Middle frontal gyrus (tissue), 1 donor: ENCODE results near the gene SAC3D1.
A peak's percentile ranks its signal among the peaks of the same experiment; 100 is the strongest.

Experiments used
- DNase-seq: peaks from one replicate; pipeline ENCODE4 v3.0.0-alpha.2; 2015; ENCODE audit warnings: low spot score; ENCODE audit errors: extremely low spot score

The SAC3D1 gene

DNA sequence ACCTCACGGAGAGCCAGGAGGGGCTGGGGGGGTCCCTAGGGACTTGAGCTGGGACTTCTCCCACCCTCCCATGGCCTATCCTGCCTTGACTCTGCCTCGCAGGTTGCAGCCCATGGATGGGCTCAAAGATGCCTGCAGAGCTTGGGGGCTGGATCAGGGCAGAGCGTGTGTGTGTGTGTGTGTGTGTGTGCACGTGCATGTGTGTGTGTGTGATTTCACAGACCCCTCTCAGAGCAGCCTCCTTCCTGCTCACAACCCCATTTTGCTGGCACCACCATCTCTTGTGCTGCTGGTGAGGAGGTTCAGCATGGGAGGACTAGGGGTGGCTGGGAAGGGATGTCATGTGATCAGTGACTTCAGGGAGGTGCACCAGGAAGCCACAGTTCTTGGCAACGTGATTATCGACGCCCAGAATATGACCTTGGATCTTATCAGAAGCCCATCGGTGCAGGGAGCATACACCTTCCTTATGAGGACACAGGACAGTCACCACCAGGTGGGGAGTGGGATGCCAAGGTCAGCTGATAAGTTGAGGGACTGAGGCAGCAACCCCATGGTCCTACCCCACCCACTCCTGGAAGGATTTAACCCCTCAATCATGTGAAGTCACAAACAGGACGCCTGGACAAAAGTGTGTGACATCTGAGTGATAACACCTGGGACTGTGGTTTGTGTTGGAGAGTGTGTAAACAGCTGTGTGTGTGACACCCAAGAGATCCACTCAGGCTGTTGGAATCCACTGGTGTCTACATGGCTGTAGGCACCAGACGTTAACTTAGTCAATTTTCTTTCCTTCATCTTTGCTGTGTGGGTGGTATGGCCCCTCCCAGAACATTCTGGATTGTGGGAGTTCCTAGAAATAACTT, 19.2 kb downstream of the SAC3D1 start:
- DNase-seq: no peak

DNA sequence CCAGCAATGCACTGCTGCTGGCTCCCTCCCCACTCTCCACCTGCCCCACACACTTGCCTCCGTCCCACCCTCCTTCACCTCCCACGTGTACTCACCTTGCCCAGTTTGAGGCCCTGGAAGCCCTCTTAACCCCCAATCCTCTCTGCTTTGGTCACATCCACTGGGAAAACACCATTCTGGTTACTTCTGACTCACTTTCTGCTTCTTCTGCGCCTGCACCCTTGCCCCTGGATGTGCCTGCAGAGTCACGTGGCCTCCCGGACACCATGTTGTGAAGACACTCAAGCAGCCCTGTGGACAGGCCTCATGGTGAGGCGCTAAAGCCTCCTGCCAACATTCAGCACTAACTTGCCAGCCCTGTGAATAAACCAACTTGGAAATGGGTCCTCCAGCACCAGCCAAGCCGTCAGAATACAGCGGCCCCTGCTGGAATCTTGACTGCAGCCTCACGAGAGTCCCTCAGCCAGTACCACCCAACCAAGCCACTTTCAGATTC, 20.0 kb downstream of the SAC3D1 start:
- no peak for DNase-seq

DNA sequence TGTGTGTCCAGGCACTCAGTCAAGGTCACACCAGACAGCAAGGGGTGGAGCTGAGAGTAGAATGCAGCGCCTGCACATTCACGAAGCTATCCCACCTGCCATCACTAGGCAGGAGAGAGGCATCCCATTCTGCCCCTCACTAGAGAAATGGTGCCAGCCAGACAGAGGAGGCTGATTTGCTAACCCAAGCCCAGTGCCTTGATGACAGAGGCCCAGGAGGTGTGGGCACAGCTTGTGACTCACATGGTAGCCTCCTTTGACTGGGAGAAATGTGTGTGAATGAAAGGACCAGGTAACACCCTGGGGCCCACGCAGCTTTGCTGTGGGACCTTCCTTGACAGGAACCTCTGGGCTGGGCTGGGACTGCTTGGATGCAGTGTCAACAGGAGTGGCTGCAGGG, 22.5 kb downstream of the SAC3D1 start:
- no peak for DNase-seq

DNA sequence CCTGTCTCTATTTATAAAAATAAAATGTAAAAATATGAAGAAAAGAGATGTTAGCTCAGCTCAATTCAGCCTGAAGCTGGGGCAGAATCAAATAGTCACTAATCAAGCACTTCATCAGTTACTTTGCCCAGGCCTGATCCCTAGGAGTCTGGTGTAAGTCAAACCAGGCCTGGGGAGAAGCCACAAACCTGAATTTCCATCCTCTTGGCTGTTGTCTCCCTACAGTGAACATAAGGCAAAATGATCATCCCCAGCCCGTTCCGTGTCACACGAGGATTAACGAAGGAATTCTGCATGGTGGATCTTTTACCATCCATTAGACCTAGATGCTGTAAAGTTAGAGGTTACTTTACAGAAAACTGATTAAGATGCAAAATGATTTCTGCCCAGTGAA, 23.8 kb downstream of the SAC3D1 start:
- DNase-seq: no peak

DNA sequence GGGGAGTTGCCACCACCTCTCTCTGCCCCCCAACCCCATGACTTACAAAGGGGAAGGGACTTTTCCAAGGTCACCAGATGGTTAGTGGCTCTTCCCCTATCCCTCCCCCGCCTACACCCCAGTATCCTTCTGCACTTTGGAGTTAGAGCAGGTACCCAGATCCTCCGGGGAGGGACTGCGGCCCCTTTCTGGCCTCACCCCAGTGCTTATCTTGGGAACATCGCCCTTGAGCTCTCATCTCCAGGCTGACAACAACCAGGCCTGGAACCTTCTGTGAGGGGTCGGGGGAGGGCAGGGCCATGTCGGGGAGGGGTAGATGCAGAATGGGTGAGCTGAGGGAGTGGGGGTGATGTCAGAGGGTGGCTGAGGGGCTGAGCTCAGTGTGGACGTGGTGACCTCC, 24.8 kb downstream of the SAC3D1 start:
- DNase-seq: no peak

DNA sequence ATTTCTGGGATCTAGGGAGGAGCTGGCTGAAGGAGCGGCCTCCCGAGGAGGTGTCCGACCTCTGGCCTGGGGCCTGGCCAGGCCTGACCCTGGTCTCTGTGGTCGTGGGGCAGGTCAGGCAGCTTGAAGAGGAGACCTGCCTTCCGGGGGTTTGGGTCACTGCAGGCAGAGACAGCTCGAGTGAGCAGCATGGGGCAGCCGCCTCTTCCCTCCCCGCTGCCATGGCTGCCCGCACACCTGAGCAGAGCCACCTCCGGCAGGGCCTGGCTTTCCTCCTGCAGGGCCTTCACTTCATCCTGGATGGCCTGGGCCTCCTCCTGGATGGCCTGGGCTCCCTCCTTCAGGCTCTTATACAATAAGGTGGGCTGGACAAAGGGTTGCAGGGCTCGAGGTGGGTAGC, 25.3 kb downstream of the SAC3D1 start:
- no peak for DNase-seq

DNA sequence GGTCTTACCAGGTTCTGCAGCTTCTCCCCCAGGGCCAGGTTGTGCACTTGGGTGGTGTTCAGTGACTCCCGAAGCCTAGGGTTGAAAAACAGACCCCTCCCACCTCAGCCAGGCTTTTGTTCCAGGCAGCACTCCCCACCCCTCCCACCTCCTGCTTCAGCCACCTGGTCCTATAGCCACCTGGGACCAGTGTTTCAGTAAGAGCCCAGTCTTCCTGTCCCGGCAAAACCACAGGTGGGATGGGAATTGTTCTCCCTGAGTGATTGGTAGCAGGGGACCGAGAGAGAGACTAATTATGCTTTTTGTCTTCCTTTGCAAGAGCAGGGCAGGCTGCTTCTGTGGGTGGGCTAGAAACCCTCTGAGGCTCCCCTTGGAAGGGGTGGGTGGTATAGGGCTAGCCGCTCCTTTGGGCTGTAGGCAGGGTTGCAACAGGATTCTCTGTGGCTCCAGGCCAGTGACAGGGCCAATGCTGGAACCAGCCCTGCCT, 25.8 kb downstream of the SAC3D1 start:
- DNase-seq: no peak

DNA sequence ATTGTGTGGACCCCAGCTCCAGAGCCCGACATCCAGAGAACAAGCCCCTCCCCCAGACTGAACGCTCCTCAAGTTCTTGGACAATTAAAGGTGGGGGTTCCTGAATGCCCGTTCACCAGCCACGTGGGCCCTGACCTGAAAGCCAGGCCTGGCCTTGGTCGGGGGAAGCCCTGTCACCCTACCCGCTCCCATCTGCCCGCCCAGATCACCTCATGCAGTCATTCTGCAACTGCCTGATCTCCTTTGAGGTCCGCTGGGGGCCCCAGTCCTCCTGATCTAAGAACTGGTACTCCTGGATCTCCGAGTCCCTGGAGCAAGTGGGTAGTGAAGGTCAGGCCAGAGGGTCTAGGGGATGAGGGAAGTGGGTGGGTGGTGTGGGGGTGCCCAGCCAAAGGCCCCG, 26.4 kb downstream of the SAC3D1 start:
- DNase-seq: no peak

DNA sequence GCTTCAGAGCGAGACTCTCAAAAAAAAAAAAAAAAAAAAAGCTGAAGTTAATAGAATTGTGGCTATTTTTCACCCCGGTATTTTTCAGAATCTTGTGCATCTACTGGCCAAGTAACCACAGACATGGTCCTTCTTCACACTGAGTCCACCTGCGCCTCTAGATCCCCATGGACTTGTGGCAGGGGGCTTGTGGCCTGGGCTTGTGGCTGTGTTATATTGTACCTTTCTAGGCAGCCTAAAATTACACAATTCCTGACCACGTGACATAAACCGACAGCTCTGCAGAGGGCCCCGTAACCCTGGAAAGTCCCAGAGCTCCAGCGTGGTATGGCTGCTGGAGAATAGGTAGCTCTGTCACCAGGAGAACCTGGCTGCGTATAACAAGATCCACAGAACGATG, 28.2 kb downstream of the SAC3D1 start:
- no peak for DNase-seq

DNA sequence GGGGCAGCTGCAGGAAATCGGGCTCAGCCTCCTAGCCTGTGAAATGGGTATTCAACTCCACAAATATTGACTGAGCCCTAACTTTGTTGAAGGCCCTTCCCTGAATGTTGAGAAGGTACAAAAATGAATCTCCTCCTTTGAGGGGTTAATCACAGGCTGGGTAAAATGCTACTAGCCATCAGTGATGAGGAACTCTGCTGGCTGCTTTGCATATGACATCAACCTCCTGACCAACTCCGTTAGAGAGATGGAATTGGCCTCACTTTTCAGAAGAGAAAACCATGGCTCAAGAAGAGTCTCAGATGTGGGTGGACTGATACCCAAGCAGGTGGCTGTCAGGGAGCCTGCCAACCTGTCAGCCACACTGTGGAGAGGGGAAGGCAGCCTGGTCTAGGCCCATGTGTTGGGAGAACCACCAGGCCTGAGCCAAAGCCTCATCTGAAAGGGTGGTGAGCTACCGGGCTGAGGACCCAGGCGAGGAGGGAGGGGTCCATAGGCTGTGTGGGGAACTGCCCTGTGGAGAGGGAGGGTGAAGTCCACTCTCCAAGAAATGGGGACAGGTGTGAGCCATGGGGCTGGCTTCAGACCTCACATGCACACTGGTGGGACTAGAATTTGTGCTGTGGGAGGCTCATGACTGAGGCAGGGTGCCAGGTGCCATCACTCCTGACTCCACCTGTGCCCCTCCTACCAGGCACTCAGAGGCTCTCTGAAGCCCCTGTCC, 31.1 kb downstream of the SAC3D1 start:
- no peak for DNase-seq

DNA sequence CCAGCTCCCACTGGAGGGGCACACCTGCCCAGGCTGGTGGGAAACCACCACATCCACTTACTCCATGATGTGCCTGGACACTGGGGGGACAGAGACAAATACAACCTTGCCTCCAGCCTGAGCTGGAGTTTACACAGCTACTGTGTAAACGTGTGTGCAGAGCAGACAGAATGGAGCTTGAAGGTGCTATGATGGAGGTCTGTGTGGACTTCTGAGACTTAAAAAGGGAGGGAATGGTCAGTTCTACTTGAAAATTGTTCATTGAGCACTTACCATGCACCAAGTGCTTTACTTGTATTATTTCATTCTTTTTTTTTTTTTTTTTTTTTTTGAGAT, 31.6 kb downstream of the SAC3D1 start:
- no peak for DNase-seq

DNA sequence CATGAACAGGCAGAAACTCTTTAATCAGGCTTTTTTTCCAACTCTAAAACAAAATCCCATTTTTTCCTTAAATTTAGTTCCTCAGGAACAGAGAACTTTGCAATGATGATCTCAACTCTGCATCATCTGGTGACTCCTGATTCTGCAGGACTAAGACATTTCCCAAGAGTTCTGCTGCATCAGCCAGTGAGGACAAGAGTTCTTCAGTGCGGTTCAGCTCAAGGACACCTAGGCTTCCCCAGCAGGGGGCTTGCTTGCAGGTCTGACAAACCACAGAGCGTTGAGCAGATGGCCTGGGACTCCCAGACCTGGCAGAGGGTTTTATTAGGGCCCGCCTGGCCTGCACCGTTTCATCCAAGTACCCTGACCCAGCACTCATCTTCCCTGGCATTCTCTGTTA, 36.4 kb downstream of the SAC3D1 start:
- no peak for DNase-seq

DNA sequence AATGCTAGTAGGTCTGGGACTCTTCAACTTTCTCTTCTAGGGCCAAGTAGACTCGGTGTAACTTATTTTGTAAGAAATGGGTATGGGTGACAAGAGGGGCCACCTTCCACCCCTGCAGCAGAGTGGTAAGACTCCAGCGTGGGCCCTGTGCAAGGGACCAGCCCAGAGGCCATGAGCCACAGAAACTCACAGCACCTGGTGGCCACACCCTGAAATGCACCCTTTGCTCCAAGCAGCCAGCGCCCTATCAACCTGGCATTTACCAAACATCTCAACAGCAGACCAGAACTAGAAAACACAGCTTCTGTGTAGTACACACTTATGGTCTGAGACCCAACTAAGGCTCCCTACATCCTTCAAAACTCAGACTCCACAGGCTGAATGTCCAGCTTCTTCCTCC, 37.1 kb downstream of the SAC3D1 start:
- no peak for DNase-seq

DNA sequence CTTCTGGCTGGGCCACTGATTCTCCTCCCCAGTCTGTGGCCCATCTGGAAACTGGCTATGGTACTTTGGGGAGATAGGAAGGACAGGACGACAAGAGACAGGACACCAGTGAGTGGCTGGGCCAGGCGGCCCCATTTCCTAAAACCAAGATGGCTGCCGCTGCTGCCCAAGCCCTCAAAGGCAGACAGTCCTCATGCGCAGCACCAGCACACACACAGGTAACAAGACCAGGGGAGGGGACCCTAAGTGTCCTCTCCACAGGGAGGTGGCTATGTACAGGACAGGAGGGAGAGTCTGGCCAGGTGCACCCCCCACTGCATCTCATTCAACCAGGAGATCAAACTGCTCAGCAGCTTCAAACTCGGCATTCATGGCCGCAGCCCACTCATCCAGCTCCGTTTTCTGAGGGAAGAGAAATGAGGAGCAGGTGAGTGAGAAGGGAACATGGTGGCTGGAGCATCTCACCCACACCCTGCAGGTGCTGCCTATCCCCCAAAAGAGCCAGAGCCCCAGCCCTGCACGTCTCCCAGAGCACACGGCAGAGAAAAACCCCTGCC, 37.9 kb downstream of the SAC3D1 start:
- DNase-seq: no peak

DNA sequence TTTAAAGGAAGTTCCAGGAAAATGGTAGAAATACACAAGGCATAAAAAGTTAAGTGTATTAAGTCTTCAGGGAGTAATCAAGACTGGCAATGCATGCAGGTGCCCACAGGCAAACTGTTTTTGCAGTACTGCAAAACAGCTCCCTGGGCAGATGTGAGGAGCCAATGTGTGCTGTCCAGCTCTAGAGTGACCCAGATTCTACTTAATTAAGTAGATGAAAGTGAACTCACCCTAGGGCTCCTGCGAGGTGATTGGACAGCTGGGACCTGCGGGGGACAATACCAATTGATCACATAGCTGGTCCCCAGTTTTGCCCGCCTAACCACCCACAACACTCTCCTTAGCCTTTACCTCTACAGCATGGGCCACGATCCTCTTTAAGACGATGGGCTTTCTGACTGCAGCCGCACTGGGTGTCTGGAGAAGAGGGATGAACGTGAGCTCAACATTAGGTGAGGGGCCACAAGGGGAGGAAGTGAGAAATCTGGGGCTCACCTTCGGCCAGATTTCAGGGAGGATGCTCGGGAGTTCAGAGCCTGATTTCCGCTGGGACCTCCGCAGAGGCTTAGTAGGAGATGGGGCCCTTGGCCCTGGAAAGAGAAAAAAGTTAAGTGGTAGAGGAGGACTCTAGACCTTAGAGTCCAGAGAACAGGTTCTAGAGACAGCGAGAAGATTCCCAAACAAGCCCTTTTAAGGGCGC, 42.3 kb downstream of the SAC3D1 start:
- no peak for DNase-seq

DNA sequence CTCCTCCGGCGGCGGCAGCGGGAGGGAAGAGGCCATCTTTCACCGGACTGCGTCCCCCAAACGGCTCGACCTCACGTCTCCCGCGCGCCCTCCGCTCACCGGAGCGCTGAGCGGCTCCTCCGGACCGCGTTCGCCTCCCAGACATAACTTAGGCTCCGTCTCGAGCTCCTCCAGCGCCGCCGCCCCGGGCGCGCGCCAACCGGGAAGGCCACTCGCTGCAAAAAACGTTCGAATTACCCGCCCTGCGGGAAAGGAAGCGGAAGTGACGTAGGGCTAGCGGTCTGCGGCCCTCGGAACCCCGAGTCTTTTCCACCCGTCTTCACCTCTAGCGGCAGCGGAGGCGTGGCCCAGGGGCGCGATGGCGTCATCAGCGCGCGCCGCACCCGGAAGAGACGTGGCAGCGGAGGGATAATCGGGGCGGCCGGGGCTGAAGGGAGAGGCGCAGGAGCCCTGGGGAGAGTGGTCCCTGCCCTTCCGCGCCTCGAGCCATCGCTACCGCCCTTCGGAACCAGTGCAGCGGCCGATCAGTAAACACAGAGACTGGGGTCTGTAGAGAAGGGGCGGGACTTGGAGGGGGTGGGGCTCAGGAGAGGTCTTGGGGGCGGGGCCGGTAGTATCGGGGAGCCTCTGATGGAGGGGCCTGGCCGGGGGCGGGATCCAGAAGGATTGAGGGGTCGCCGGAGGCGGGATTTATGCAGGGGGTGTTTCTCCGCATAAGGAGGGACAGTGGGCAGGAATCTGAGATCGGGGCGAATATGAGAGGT, 43.0 kb downstream of the SAC3D1 start, which contains the start of the genes CDCA5 and ZFPL1:
Gene CDCA5 (minus strand): TSS at position 207 of the 764 bp plus-strand sequence. CDS start 62 bp downstream, at position 145.
Gene ZFPL1 (plus strand): TSS at position 389 of the 764 bp plus-strand sequence. CDS start 477 bp downstream, outside the sequence.
- DNase-seq: peak; percentile 93

DNA sequence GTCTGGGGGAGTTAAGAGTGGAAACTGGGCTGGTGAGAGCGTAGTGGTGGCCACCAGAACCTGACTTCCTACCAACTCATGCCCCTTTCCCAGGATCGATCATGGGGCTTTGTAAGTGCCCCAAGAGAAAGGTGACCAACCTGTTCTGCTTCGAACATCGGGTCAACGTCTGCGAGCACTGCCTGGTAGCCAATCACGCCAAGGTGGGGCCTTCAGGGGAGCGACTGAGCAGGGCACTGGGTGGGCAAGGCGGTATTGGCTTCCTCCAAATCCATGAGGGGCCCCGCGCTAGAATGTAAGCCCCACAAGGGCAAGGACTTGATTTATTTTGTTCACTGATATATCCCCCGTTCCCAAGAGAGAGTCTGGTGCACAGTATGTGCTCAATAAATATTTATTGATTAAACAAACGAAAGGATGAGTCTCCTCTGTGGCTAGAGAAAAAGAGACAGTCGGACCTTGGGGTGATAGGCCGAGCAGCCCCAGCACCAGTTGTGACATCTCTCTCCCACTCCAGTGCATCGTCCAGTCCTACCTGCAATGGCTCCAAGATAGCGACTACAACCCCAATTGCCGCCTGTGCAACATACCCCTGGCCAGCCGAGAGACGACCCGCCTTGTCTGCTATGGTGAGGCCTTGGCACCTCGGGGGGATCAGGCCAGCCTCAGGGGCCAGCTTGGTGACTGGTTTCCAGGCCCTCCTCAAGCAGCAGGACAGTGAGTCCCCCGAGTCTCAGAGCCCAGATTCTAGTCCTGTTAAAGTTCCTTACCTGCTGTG, 43.8 kb downstream of the SAC3D1 start:
- no peak for DNase-seq

DNA sequence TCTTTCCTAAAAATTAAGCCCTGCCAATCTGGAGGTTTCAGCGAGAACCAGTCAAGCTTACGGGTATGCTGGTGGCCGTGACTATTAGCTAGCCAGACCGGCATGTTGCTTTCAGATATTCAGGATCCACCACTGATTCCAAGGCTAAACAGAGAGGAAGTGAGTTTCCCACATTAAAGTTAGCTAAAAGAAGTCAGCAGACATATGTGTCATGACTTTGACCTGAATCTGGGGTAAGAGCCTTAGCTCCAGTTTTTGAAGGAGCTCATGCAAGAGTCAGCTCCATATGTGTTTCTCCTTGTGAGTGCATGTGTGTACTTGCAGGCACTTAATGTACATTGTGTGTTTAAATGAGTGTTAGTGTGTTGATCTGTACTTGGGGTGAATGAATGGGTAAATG, 44.4 kb downstream of the SAC3D1 start:
- no peak for DNase-seq

DNA sequence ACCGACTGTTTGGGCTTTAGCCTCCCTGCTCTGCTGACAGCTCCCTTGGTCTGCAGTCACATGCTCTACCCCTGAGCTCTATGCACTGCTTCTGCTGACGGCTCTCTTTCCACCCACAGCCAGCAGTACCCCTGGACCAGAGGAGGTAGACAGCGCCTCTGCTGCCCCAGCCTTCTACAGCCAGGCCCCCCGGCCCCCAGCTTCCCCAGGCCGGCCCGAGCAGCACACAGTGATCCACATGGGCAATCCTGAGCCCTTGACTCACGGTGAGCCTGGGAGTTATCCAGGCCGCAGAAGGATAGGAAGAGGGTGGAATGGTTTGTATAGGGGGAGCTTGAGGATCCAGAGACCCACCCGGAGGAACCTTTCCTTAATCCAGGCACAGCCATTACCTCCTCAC, 45.8 kb downstream of the SAC3D1 start:
- DNase-seq: no peak

DNA sequence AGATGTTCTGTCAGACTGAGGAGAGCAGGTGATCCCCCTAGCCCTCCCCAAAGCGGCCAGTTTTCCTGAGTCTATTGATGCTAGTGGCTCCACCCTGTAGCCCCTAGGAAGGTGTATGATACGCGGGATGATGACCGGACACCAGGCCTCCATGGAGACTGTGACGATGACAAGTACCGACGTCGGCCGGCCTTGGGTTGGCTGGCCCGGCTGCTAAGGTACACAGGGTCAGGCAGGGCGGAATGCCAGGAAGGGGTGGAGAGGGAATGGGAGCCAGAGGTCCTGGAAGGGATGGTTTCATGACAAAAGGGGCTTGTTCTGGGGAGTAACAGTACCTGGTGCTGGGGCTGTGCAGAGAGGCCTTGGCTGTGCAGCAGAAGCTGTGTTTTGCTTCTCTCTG, 46.2 kb downstream of the SAC3D1 start:
- no peak for DNase-seq
